GM12865 (cell line): ENCODE measurements around the gene PPAN.

Experiments used
- DNase-seq: peaks from one replicate; pipeline ENCODE4 v3.0.0; 2010; ENCODE audit warnings: low read depth
- H3K4me3 ChIP-seq: 2 replicates; pipeline ENCODE4 v1.5.1; 2011; ENCODE audit warnings: mild to moderate bottlenecking, low read depth, low read length, control low read depth
- TF ChIP-seq, protein P1 (sequence below): IDR thresholded peaks from 2 replicates; pipeline ENCODE4 v1.5.1; 2011; ENCODE audit warnings: low read length, control low read depth, low read depth, inconsistent platforms; ENCODE audit not compliant: insufficient read depth; ENCODE audit errors: missing control alignments

The PPAN gene

DNA sequence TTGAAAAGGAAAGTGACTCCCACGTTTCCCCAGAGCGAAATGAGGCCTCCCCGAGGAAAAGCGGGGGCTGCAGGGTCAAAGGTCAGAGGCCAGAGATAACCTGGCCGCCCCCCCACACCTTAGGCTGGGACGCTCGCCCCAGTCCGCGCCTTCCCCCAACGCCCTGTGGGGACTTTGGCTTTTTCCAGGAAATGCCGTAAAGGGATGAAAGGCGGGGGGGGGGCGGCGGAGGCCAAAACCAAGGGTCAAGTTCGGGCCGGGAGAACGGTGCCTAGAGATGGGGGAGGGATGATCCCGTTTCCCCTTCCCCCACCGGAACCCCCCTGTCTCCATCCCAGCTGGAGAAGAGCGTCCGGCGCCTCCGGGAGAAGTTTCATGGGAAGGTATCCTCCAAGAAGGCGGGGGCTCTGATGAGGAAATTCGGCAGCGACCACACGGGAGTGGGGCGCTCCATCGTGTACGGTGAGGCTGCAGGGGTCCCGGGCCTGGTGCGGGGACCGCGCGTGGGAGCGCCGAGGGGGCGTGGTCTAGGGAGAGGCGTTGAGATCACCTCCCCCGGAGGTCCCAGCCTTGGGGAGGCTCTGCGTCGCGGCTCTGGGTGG is 19.5 kb upstream of the PPAN start:
- TF ChIP-seq, protein P1, sequence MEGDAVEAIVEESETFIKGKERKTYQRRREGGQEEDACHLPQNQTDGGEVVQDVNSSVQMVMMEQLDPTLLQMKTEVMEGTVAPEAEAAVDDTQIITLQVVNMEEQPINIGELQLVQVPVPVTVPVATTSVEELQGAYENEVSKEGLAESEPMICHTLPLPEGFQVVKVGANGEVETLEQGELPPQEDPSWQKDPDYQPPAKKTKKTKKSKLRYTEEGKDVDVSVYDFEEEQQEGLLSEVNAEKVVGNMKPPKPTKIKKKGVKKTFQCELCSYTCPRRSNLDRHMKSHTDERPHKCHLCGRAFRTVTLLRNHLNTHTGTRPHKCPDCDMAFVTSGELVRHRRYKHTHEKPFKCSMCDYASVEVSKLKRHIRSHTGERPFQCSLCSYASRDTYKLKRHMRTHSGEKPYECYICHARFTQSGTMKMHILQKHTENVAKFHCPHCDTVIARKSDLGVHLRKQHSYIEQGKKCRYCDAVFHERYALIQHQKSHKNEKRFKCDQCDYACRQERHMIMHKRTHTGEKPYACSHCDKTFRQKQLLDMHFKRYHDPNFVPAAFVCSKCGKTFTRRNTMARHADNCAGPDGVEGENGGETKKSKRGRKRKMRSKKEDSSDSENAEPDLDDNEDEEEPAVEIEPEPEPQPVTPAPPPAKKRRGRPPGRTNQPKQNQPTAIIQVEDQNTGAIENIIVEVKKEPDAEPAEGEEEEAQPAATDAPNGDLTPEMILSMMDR: no peak
- DNase-seq: no peak
- peak overlapping the region; percentile 98 for H3K4me3 ChIP-seq

DNA sequence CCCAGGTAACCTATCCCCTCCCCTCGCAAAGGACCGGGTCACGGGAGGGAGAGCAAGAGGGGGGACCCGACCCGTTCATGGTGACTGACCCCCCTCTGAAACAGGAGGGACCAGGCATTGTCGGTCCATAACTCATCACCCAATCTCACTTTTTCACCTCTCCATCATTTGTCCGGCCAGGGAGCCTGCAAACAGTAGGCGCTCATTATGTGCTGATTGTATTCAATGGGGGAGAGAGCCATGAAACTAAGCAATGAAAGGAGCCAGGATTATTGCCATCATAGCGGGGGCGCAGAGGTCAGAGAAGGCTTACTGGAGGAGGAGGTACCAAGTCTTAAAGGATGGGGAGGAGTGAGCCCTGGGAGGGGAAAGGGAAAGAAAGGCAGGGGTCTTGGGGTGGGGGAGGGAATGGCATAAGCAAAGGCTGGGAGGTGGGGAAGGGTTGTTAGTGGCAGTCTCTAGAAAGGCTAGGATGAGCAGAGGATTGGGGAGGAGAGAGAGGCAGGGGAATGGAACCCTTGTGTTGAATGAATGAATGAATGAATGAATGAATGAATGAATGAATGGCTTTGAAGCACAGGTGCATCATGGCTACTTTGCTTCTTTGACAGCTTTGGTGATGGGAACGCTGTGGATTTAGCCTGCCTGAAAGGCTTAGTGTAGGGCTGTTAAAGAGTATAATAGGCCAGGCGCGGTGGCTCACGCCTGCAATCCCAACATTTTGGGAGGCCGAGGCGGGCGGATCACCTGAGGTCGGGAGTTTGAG is 18.7 kb upstream of the PPAN start:
- DNase-seq: no peak
- H3K4me3 ChIP-seq: peak overlapping the region; percentile 98
- TF ChIP-seq, protein P1: no peak

DNA sequence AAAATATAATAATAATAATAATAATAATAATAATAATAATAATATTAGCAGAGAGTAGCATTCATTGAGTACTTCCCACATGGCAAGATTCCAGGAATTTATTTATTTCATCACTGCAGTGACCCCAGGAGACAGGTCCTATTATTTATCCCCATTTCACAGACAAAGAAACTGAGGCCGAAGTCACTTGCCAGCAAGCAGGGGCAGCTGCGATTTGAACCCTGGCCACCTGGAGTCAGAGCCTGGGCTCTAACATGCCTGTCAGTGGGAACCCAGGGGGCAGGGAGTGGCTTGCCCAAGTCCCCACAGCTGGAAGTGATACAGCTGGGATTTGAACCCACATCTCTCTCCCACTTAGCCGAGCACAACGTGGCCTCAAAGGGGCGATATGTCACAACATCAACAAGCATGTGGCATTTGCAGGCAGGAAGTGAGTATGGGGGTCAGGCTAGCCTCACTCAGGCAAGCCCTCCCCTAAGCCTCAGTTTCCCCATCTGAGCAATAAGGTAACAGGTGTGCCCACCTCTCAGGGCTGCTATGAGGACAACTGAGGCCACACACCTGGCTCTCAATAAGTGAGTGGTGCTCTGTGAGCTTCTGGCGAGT is 17.1 kb upstream of the PPAN start:
- TF ChIP-seq, protein P1: no peak
- H3K4me3 ChIP-seq: no peak overlapping the region
- no peak for DNase-seq

DNA sequence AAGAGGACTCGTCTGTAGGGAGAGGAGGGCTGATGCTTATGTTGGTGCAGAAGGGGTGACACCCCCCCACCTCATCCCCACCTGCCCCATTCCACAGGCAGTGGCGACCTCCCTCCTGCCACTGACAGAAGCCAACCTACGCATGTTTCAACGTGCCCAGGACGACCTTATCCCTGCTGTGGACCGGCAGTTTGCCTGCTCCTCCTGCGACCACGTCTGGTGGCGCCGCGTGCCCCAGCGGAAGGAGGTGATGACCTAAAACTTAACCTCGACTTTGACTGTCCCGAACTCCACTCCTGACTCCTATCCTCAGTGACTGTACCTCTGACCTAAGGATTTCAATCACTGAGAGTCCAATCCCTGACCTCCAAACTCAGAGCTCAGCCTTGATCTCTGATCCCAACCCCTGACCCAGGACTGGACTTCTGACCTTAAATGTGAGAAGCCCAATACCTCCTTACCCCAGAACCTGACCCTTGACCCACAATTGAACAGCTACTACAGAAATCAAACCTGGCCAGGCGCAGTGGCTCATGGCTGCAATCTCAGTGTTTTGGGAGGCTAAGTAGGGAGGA is 16.3 kb upstream of the PPAN start:
- TF ChIP-seq, protein P1: no peak
- DNase-seq: no peak
- no peak overlapping the region for H3K4me3 ChIP-seq

DNA sequence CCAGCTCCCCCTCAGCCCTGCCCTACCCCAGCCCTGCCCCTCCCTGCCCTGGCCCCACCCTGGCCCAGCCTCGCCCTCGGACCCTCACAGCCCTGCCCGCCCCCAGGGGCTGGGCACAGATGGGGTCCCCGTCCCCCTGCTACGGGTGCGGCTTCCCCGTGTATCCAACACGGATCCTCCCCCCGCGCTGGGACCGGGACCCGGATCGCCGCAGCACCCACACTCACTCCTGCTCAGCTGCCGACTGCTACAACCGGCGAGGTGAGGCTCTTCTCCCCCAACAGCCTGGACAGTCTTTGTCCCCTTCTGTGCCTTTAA is 14.8 kb upstream of the PPAN start:
- no peak overlapping the region for H3K4me3 ChIP-seq
- DNase-seq: no peak
- TF ChIP-seq, protein P1: no peak

DNA sequence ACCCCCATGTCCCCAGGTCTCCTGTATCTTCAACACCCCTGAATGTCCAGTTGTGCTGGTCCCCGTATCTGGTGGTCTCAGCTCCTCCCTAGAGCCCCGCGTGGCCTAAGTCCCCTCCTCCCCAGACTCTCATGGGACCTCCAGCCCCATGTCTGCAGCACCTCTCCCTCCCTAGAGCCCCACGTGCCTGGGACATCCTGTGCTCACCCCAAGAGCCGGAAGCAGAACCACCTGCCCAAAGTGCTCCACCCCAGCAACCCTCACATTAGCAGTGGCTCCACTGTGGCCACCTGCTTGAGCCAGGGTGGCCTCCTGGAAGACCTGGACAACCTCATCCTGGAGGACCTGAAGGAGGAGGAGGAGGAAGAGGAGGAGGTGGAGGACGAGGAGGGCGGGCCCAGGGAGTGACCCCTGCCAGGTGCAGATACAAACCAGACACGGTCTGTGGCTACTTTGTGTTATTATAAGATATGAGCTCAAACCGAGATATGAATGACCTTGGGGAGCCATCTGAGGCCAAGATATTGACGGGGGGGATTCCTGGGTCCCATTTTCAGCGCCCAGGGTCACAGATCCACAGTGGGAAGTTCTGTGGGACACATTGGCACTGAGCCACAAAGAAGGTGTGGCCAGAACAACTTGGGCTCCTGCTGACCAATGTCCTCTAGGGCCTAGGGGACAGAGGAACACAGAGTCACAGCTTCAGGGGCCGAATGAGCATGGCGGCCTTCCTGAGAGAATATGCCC is 14.1 kb upstream of the PPAN start:
- peak; percentile 54 for DNase-seq
- TF ChIP-seq, protein P1: no peak

More for the DNA sequence above, 14.1 kb upstream of the PPAN start:
- H3K4me3 ChIP-seq: no peak overlapping the region
